NCI-H2081 treated with DMSO at 0.1 percent for 48 hours (cell line): ENCODE measurements around the gene GPR150.
A peak's percentile ranks its signal among the peaks of the same experiment; 100 is the strongest.
"Not testable (repeated sequence)": the region's sequence is repeated elsewhere in the genome, so short reads cannot be mapped to it uniquely, and the experiment has no call there.

Experiments
- DNase-seq: peaks from one replicate; lab custom pipeline; 2025; lab: John Stamatoyannopoulos, UW

The GPR150 gene

DNA sequence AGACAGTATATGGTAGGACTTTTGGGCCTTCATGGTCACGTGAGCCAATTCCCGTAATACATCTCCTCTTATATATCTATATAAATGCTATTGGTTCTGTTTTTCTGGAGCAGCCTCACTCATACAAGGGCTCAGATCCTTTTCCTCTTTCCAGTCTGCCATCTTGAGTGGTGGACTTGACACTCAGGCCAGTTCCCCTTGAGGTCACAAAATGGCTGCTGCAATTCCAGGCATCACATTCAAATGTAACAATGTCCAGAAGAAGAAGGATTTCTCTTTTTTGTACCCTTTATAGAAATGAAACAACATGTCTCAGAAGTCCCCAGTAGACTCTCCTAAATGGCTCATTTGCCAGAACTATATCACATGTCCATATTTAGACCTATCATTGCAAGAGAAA lies 4.5 kb downstream of the GPR150 start:
- no peak for DNase-seq

DNA sequence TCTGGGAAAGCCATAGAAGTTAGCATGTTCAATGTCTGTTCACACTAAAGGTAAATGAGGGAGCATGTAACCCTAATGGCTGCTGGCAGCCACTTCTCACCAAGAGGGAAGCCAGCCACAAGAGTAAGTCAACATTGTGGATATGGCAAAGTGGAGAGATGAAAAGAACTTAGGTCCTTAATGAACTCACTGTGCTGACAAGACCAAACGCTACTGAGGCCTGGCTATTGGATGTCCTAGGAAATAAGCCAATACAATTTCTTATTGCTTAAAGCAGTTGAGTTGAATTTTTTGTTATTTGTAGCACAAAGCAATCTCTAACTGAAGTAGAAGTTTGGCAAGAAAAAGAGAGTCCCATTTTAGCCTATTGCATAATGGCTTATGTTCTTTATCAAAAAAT lies 6.8 kb downstream of the GPR150 start:
- no peak for DNase-seq

DNA sequence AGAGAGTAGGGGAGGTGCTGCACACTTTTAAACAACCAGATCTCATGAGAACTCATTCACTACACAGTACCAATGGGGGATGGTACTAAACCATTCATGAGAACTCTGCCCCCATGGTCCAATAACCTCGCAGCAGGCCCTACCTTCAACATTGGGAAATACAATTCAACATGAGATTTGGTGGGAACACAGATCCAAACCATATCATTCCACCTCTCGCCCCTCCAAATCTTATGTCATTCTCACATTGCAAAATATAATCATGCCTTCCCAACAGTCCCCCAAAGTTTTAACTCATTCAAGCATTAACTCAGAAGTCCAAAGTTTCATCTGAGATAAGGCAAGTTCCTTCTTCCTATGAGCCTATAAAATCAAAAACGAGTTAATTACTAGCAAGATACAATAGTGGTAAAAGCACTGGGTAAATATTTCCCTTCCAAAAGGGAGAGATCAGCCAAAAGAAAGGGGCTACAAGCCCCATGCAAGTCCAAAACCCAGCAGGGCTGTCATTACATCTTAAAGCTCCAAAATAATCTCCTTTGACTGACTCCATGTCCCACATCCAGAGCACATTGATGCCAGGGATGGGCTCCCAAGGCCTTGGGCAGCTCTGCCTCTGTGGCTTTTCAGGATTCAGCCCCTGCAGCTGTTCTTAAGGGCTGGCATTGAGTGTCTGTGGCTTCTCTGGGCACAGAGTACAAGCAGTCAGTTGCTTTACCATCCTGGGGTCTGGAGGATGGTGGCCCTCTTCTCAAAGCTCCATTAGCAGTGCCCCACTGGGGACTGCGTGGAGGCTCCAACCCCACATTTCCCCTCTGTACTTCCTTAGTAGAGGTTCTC lies 8.3 kb downstream of the GPR150 start:
- no peak for DNase-seq

DNA sequence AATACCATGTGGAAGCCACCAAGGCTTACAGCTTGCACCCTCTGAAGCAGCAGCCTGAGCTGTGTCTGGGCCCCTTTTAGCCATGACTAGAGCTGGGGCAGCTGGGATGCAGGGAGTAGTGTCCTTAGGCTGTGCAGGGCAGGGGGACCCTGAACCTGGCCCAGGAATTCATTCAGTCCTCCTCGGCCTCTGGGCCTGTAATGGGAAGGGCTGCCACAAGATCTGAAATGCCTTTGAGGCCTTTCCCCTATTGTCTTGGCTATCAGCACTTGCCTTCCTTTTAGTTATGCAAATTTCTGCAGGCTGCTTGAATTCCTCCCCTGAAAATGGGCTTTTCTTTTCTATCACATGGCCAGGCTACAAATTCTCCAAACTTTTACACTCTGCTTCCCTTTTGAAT lies 9.0 kb downstream of the GPR150 start:
- DNase-seq = no peak

DNA sequence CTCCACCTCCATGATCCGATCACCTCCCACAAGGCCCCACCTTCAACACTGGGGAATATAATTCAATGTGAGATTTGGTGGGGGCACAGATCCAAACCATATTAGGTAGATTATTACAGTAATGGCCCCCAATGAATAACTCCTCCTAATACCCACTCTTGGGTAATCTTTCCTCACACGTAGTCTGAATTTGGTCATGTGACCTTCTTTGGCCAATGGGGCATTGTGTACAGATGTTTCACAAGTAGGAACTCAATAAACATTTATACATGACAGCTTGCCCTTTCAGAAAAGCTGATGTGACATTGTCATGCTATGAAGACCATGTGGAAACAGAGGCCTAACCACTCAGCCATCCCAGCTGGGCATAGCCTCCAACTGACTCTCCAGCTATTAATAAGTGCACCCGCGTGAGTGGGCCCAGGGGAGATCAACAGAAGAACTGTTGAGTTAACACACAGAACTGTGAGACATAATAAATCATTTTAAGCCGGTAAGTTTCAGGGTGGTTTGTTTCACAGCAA lies 10.6 kb downstream of the GPR150 start:
- DNase-seq = no peak

DNA sequence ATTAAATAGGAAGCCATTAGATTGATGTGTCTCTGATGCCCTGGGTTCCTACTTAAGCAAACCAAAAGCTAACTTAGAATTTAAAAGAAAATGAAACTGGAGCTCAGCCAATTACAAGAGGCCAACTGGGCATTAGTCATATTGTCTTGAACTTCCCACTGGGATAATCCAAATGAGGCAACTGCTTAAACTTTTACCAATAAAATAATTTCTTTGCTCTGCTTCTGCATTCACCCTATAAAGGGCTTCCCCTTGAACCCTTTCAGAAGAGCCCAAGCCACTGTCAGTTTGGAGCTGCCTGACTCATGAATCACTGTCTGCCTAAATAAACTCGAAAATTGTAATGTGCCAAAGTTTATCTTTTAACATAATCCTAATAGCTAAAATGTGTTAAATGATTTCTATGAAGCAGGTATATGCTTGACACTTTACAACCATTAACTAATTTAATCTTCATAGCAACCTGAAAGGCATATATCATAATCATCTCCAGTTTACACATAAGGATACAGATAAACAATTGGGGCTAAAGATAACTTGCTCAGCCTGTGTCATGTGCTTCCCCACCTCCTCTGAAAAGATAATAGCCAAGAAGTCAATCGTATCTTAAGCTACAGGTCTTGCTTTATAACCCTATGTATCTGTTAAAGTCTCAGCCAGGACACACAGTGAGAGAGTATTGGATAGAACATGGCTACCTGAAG lies 11.5 kb downstream of the GPR150 start:
- no peak for DNase-seq

DNA sequence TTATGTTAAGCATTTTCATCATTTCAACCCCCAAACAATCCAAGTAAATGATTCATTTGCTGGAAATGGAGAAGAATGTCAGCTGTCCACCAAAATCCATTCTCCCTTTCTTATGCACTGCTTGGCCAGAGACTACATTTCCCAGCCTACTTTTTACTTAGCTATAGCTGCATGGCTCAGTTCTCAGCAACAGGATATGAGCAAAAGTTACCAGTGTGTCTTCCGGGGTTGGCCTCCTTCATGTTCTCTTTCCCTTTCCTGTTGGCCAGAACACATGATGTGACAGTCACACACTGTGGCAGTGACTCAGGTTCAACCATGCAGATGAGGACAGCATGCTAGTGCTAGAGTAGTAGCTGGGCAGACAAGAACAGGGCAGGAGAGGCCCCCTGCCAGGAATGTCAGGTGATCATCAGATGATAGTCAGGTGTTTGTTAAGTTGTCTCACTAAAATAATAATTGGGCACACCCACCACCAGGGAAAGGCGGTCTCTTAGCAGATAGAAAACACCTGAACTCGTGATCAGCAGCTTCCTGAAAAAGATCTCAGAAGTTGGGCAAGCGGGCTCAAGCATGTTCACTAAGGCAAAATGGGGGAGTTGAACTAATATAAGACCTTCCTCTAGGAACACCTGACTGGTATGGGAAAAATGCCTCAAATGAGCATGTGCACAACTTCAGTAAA lies 12.2 kb downstream of the GPR150 start:
- no peak for DNase-seq

DNA sequence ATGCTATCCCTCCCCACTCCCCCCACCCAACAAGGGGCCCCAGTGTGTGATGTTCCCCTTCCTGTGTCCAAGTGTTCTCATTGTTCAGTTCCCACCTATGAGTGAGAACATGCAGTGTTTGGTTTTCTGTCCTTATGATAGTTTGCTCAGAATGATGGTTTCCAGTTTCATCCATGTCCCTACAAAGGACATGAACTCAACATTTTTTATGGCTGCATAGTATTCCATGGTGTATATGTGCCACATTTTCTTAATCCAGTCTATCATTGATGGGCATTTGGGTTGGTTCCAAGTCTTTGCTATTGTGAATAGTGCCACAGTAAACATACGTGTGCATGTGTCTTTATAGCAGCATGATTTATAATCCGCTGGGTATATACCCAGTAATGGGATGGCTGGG lies 13.1 kb downstream of the GPR150 start:
- not testable (repeated sequence) for DNase-seq

DNA sequence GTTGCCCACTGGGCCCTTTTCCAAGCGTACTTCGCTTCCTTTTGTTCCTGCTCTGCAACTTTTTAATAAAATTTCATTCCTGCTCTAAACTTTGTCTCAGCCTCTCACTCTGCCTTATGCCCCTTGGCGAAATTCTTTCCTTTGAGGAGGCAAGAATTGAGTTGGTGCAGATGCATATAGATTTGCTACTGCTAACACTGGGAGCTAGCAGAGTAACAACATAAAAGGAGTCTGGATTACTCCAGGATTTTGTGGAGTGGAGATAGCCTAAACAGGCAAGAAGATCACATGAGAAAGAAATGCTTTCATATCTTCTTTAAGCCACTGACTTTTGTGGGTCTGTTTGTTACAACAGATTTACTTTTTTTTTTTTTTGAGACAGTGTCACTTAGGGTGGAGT lies 13.8 kb downstream of the GPR150 start:
- DNase-seq = no peak

DNA sequence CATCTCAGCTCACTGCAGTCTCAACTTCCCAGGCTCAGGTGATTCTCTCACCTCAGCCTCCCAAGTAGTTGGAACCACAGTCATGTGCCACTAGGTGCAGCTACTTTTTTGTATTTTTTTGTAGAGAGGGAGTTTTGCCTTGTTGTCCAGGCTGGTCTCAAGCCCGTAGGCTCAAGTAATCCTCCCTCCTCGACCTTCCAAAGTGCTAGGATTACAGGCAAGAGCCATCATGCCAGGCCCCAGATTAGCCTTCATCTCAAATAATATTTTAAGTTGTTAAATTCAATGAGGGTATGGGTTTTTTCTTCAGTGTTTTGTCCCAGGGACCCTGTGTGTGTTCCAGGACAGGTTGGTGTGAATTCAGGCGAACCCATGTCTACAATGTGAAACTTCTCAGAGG lies 14.2 kb downstream of the GPR150 start:
- DNase-seq = no peak

DNA sequence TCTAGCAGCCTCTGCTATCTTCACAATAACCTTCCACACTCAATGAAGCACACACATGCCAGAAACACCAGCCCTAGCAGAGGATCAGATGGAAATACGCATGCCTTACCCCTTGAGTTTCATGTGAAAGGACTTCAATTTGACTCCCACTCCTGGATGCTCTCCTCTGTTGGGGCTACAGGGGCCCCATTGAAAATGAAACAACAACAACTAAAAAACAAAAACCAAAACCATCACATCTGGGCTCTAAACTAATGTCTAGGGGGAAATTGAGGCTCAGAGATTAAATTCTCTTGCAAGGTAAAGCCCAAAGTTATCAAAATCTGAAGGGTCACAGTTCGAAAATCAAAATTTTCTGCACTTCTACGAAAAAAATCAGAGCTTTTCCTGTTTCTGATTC lies 18.7 kb downstream of the GPR150 start:
- no peak for DNase-seq

DNA sequence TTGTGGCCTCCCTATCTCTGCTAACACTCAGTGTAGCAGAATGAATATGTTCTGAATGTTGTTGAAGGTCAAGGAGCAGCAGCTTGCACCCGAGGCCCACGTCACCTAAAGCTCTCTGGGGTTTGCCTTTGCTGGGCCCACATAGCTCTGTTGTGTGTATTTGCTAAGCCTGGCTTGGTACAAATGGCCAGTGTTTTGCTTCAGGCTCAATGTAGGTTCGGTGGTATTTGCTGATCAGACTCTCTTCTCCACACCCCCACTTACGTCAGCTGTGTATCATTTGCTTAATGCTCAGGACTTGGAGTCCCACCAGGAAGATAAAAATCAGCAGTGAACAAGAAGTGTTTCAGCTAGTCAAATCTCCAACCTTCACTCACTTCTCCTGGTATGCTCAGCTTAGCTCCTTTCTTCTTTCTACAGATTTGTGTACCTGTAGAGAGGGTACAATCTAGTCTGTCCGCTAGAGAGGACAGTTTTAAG lies 21.9 kb downstream of the GPR150 start:
- DNase-seq = no peak

DNA sequence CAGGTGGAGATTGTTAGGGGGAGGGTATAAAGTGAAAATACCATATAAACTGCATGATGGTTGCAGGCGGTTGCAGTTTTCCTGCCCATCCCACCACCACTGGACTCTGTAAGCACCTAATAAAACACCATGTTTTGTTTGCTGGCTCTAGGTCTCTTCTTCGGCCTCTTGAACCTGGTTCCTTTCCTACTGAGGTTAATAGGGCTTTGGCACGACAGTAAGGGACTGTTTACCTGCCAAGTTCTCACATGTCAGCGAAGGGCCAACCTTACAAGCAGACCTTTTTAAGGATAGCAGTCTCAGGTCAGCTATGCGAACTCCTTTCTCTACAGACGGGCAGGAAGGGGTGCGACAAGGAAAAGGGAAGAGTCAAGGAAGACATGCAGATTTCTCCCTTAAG lies 23.3 kb downstream of the GPR150 start:
- no peak for DNase-seq

DNA sequence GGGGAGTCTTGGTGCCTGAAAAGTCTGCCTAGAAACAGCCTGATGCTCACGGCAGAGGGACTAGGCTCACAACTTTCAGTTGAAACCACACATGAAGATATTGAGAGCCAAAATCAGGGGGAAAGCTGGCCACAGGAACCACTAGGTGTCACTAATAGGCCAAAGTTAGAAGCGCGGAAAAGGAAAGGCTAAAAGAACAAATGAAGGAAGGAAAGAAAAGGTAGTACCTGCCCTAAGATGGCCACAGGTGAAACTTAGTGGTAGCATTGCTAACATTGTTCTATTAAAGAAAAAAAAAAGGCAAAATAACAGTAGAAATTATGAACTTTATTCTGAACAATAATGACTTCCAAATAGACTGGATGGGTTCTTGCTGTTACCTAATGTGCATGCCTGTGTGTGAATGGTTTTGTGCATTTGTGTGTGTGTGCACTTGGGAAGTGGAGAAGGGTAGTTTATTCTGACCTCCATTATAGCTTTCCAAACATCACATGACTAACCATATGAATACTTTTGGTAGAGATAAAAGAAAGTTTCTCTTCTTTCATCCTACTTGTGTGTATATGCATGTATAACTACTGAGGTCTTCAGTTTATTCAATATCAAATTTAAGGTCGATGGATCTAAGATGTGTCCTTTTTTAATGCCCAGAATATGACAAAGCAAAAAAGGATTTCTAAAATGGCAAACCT lies 24.6 kb downstream of the GPR150 start:
- no peak for DNase-seq

DNA sequence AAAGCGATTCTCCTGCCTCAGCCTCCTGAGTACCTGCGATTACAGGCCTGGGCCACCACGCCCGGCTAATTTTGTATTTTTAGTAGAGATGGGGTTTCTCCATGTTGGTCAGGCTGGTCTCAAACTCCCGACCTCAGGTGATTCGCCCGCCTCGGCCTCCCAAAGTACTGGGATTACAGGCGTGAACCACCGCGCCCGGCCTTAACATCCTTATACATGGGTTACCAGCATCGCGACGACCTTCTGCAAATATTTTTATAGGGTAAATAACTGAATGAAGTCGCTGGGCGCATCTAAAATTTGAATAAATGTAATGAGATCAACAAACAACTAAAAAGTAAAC lies 26.3 kb downstream of the GPR150 start:
- not testable (repeated sequence) for DNase-seq

DNA sequence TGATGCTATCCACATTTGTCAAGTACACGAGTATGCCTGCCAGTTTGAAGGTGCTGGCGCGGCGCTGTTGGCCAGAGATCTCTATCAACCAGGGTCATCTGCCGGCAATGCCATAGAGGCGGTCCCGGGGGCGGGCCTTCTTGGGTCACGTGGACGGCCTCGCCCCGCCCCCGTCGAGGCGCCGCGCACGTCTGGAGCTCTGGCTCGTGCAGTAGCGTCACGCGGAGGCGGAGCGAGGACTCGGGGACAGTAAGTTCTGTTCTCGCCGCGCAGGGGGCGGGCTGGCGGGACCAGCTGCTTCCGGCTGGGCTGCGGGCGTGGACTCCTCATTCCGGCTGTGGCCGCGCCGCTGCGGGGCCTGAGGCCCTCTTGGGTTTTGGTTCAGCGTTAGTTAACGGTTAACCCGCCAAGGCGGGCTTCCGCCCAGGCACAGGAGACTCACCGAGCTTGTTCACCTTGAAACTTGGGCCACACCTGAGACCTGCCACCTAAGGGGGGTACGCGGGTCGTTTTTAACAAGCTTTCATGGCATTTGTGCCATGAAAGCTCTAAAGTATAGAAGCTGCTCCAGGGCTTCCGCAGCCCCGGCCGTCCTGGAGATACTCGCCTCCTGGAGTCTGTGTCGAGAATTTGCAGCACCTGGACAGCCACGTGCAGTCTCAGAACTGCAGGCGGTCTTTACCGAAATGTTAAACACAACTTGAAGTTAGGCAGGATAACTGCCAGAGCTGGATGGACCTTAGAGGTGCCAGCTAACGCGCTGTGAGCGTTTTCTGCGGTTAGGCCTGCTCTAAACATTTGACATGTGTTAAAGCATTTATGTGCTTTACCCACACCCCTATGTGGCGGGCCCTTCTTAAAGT lies 26.9 kb downstream of the GPR150 start, which contains the start of gene RFESD:
Gene RFESD (plus strand): TSS at position 209 of the 863 bp plus-strand sequence. CDS start 5,495 bp downstream, outside the sequence.
- peak; percentile 55 for DNase-seq

DNA sequence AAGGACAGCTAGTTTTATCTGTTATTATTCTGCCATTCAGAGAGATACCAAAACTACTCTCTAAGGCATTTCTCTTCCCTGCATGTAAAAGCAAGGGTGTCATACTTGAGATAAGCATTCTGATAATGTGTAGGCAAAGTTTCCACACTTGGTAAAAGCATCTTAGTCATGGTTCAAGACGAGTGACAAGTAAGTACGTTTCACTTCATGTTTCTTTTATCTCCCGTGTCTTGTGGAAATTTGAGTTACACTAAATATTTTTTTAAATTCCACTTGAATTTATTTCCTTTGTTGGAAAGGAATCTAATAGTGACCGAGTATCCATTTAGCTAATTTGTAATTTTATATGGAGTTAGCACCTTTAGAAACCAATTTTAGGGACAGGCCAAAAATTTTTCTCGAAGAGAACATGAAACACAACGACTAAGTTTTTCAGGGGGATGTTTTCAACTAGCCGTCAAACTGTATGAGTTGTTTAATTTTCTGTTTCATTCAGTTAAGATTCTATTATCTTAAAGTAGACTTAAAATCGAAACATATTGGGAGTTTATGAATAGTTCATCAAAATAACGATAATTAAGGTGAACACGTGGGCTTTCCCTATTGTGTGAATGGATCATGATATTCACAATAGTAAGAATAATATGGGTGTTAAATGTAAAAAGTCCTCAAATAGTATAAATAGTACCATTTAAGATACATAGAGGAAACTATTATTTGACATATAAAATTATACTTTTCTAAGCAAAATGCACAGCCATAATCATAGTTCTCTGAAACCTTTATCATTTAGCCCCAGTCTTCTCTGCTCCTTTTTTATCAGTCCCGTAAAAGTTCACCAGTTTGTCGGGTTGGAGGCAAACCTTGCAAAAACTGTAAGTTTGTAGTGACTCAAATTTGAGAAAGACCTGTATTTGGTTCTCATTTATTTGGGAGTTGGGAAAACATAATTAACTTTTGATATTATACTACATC lies 28.3 kb downstream of the GPR150 start:
- DNase-seq = no peak

DNA sequence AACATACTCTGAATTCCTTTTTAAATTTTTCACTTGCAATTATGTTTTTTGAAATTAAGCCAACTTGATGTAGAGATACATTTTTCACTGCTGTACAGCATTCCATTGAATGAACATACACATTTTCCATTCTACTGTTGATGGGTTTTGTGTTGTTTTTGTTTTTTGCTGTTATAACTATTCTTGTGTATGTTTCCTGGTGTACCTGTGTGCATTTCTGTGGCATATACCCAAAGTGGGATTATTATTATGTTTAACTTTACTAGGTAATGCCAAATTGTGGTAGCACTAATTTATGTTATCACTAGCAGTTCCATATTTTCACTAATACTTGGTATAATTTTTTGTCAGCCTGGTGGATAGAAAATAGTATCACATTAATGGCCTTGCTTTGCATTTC lies 29.4 kb downstream of the GPR150 start:
- no peak for DNase-seq

DNA sequence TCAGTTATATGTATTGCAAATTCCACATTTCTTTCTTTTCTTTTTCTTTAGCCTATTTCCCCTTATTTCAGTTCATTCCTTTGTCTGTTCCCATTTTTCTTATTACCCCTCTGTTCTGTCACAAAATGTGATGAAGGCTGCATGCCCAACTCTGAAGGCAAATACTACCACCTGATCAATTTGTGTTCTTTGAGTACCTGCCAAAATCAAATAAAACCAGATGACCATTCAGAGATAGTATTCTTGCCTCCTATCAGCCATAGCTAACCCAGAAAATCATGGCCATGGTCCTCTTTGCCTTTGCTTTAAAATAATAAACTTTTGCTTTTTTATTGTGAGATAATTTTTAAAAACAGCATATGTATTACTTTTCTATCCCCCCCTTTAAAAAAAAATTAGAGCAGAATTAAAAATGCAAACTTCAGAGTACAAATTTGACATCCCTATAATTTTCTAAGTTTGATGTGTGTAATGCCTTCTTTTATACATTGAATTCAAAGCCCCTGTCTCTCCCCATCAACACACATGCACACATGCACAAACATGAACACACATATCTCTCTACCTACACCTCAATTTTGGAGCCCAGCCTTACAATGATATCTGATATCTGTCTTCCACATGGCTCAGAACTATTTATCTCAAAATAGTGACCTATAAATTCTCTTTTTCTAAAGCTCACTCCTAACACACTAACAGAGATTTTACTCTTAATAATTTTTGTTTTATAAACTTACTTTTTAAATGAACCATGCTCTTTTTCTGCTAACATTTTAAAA lies 30.1 kb downstream of the GPR150 start:
- no peak for DNase-seq
